Measurements from ENCODE around the gene MCM7. TPM values are rescaled to one million over a fixed set of nuclear protein-coding genes. Genes with fewer than 3 reads are reported as not detected.

The MCM7 gene
- polyA plus RNA-seq, 3 donors: 6.9 to 61.1 (median 8.8) TPM

- Histone ChIP-seq H3K4me1 (ENCODE audit: control insufficient read depth in 1 of 2, insufficient read depth in 2 of 2, low read length in 2 of 2) (peaks cover 55 to 63% of the 10 kb centered on the region in 2 donors), H4K20me1 (ENCODE audit: insufficient read depth, low read length) (peaks cover 3% of the 10 kb centered on the region), H3K27ac (ENCODE audit: low read depth in 1 of 2, low read length in 2 of 2) (no peak overlapping the region), H3K9ac (ENCODE audit: insufficient read depth, low read length, poor library complexity, severe bottlenecking) (no peak overlapping the region), H3K27me3 (ENCODE audit: control insufficient read depth in 2 of 2, insufficient read depth in 2 of 2, low read length in 2 of 2) (no peaks in the 10 kb centered on the region), H3K36me3 (replicated peaks in 1 of 2; ENCODE audit: control insufficient read depth in 1 of 2, insufficient read depth in 2 of 2, low read length in 2 of 2) (no peaks in the 10 kb centered on the region), H3K79me2 (ENCODE audit: insufficient read depth, low read length) (peaks cover 28% of the 10 kb centered on the region), H3K9me3 (replicated peaks in 1 of 2; ENCODE audit: control insufficient read depth in 1 of 2, insufficient read depth in 1 of 2, low read length in 2 of 2) (no peaks in the 10 kb centered on the region), H3K4me3 (replicated peaks in 1 of 3; ENCODE audit: low read depth in 2 of 3, low read length in 3 of 3) (no peak overlapping the region), H3K4me2 (replicated peaks; ENCODE audit: extremely low read depth, low read length, poor library complexity, severe bottlenecking) (no peak overlapping the region), H2AFZ (ENCODE audit: insufficient read depth, low read depth, low read length, poor library complexity, severe bottlenecking) (no peak overlapping the region)
- no peaks in the 10 kb centered on the region for H3K27me3 Mint-ChIP-seq (ENCODE audit: low read depth in 3 of 3)
- H3K4me1 Mint-ChIP-seq: peaks cover 59% of the 10 kb centered on the region
- no peak for TF ChIP-seq CTCF (IDR thresholded peaks at IDR 0.05)
- peak overlapping the region in 2 of 7 donors; percentile 46 to 77 for H3K27ac Mint-ChIP-seq
- H3K36me3 Mint-ChIP-seq: peaks cover 2 to 3% of the 10 kb centered on the region in 2 donors
- intact Hi-C loops (cut with micrococcal nuclease): loop anchor here in 1 of 2 donors (10.0 kb wide), 1 partner anchor 553 kb away; the partner anchor contains the start of gene GNB2
- WGBS (ENCODE audit: insufficient coverage): no CpG with 5 or more reads among the region's 13 CpGs
- no peak for DNase-seq
- H3K9me3 Mint-ChIP-seq: peaks cover 0 to 1% (median 0%) of the 10 kb centered on the region in 7 donors
- H3K4me3 Mint-ChIP-seq: no peak overlapping the region
Observed at GRCh38 chr7:100122067-100122466, 20.9 kb upstream of the MCM7 start.

GRCh38 chr7:100120733-100121036 is 19.5 kb upstream of the MCM7 start:
- peaks cover 50% of the 10 kb centered on the region for H3K4me1 Mint-ChIP-seq
- peaks cover 19% of the 10 kb centered on the region for H3K79me2 ChIP-seq (ENCODE audit: insufficient read depth, low read length)
- peaks cover 2 to 5% of the 10 kb centered on the region in 2 donors for H3K36me3 Mint-ChIP-seq
- no peaks in the 10 kb centered on the region for H3K27me3 ChIP-seq (ENCODE audit: control insufficient read depth in 2 of 2, insufficient read depth in 2 of 2, low read length in 2 of 2)
- H3K4me2 ChIP-seq (replicated peaks; ENCODE audit: extremely low read depth, low read length, poor library complexity, severe bottlenecking): no peak overlapping the region
- peak overlapping the region in 6 of 7 donors; percentile 22 to 99 (median 88) for H3K27ac Mint-ChIP-seq
- 57% methylated on average over 1 of the region's 1 CpG for WGBS (ENCODE audit: insufficient coverage)
- no peaks in the 10 kb centered on the region for H3K36me3 ChIP-seq (replicated peaks in 1 of 2; ENCODE audit: control insufficient read depth in 1 of 2, insufficient read depth in 2 of 2, low read length in 2 of 2)
- H3K9me3 Mint-ChIP-seq: no peaks in the 10 kb centered on the region
- no peak overlapping the region for H2AFZ ChIP-seq (ENCODE audit: insufficient read depth, low read depth, low read length, poor library complexity, severe bottlenecking)
- DNase-seq: no peak
- no peak overlapping the region for H3K9ac ChIP-seq (ENCODE audit: insufficient read depth, low read length, poor library complexity, severe bottlenecking)
- peaks cover 46 to 51% of the 10 kb centered on the region in 2 donors for H3K4me1 ChIP-seq (ENCODE audit: control insufficient read depth in 1 of 2, insufficient read depth in 2 of 2, low read length in 2 of 2)
- peak overlapping the region in 1 of 2 donors; percentile 13 for H3K4me3 Mint-ChIP-seq
- H4K20me1 ChIP-seq (ENCODE audit: insufficient read depth, low read length): peaks cover 3% of the 10 kb centered on the region
- H3K4me3 ChIP-seq (replicated peaks in 1 of 3; ENCODE audit: low read depth in 2 of 3, low read length in 3 of 3): peak overlapping the region in 1 of 3 experiments; percentile 89
- H3K9me3 ChIP-seq (replicated peaks in 1 of 2; ENCODE audit: control insufficient read depth in 1 of 2, insufficient read depth in 1 of 2, low read length in 2 of 2): no peaks in the 10 kb centered on the region
- no peak for TF ChIP-seq CTCF (IDR thresholded peaks at IDR 0.05)
- no peaks in the 10 kb centered on the region for H3K27me3 Mint-ChIP-seq (ENCODE audit: low read depth in 3 of 3)
- intact Hi-C loops (cut with micrococcal nuclease): loop anchor here in 1 of 2 donors (10.0 kb wide), 1 partner anchor 554 kb away; the partner anchor contains the start of gene GNB2
- peak overlapping the region in 1 of 2 donors; percentile 91 for H3K27ac ChIP-seq (ENCODE audit: low read depth in 1 of 2, low read length in 2 of 2)
